OCI-LY1 (cell line): ENCODE data around the gene FCHSD1.

ENCODE experiments used
- CTCF ChIP-seq: fragments of 200-600 bp; sonication (generic), shearing (Covaris generic); IDR thresholded peaks from 2 replicates; pipeline ENCODE4 v1.5.1; 2017; ENCODE audit warnings: mild to moderate bottlenecking, antibody characterized with exemption, low read length, moderate library complexity, mixed read lengths
- EZH2 ChIP-seq: fragments of 200-600 bp; sonication (generic), shearing (Covaris generic); IDR thresholded peaks from 2 replicates; pipeline ENCODE4 v1.8.0; 2017; ENCODE audit warnings: borderline replicate concordance, mixed run types, mild to moderate bottlenecking, antibody characterized with exemption, low read length, moderate library complexity, mixed read lengths

DNA sequence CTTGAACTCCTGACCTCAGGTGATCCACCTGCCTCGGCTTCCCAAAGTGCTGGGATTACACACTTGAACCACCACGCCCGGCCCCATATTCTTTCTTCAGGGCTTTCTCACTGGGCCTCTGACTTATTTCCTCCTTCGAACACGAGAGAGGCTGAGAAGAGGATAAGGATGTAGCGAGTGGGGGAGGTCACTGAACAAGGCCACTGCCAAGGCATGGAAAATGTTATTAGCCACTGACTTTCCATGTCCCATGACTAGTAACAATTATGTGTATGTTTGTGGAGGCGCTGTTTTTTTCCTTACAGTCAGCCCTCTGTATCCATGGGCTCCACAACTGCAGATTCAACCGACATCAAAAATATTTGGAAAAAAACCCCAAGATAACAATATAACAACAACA lies 12.3 kb upstream of the FCHSD1 start:
- TF ChIP-seq EZH2 (no peak), CTCF (no peak)
